T-helper 2 cell treated with Interferon-gamma antibody and Interleukin-4, amounts not matched to agents 5 μg/mL and 100 μg/mL, for 36 hours (primary cell): ENCODE results near the gene LHPP.

Experiments used
- DNase-seq: peaks from one replicate; pipeline ENCODE4 v3.0.0; 2021; ENCODE audit warnings: low spot score
- H3K27ac Mint-ChIP-seq: one replicate; pipeline ENCODE4 v1.8.0; 2021; ENCODE audit warnings: mild to moderate bottlenecking, mixed read lengths
- H3K27me3 Mint-ChIP-seq: one replicate; pipeline ENCODE4 v1.8.0; 2021; ENCODE audit warnings: low read depth, mixed read lengths
- H3K36me3 Mint-ChIP-seq: one replicate; pipeline ENCODE4 v1.8.0; 2021; ENCODE audit warnings: low read depth, mixed read lengths
- H3K4me1 Mint-ChIP-seq: one replicate; pipeline ENCODE4 v1.8.0; 2021; ENCODE audit warnings: low read depth, mixed read lengths
- H3K4me3 Mint-ChIP-seq: one replicate; pipeline ENCODE4 v1.8.0; 2022; ENCODE audit warnings: mild to moderate bottlenecking, moderate library complexity, mixed read lengths
- H3K9me3 Mint-ChIP-seq: one replicate; pipeline ENCODE4 v1.8.0; 2021; ENCODE audit warnings: mixed read lengths

LHPP gene

GRCh38 chr10:124470544-124471434, 9.2 kb downstream of the LHPP start:
- no peak for DNase-seq
- no peak overlapping the region for H3K27ac Mint-ChIP-seq

GRCh38 chr10:124472071-124472470, 10.4 kb downstream of the LHPP start:
- Mint-ChIP-seq H3K36me3 (no peaks in the 10 kb centered on the region), H3K27ac (no peak overlapping the region), H3K9me3 (no peaks in the 10 kb centered on the region), H3K4me3 (no peak overlapping the region), H3K4me1 (no peaks in the 10 kb centered on the region), H3K27me3 (no peaks in the 10 kb centered on the region)
- no peak for DNase-seq

More at GRCh38 chr10:124470544-124471434, 9.2 kb downstream of the LHPP start:
- H3K27me3 Mint-ChIP-seq: no peaks in the 10 kb centered on the region
- H3K36me3 Mint-ChIP-seq: no peaks in the 10 kb centered on the region
- no peak overlapping the region for H3K4me3 Mint-ChIP-seq
- H3K4me1 Mint-ChIP-seq: peaks cover 2% of the 10 kb centered on the region
- H3K9me3 Mint-ChIP-seq: no peaks in the 10 kb centered on the region

- H3K4me1 Mint-ChIP-seq: no peaks in the 10 kb centered on the region
- no peak overlapping the region for H3K27ac Mint-ChIP-seq
- no peak for DNase-seq
- H3K36me3 Mint-ChIP-seq: no peaks in the 10 kb centered on the region
- H3K9me3 Mint-ChIP-seq: no peaks in the 10 kb centered on the region
- H3K4me3 Mint-ChIP-seq: no peak overlapping the region
- H3K27me3 Mint-ChIP-seq: no peaks in the 10 kb centered on the region
These were observed 11.4 kb downstream of the LHPP start for GRCh38 chr10:124473070-124473469.

GRCh38 chr10:124474514-124475070, 13.0 kb downstream of the LHPP start:
- Mint-ChIP-seq H3K4me1 (no peaks in the 10 kb centered on the region), H3K27me3 (no peaks in the 10 kb centered on the region), H3K36me3 (no peaks in the 10 kb centered on the region), H3K4me3 (no peak overlapping the region), H3K27ac (no peak overlapping the region), H3K9me3 (no peaks in the 10 kb centered on the region)
- no peak for DNase-seq

GRCh38 chr10:124476043-124476725, 14.6 kb downstream of the LHPP start:
- no peak overlapping the region for H3K27ac Mint-ChIP-seq
- H3K36me3 Mint-ChIP-seq: no peaks in the 10 kb centered on the region
- H3K4me3 Mint-ChIP-seq: no peak overlapping the region
- DNase-seq: no peak
- H3K9me3 Mint-ChIP-seq: no peaks in the 10 kb centered on the region
- no peaks in the 10 kb centered on the region for H3K4me1 Mint-ChIP-seq
- H3K27me3 Mint-ChIP-seq: no peaks in the 10 kb centered on the region

GRCh38 chr10:124477614-124478363, 16.2 kb downstream of the LHPP start:
- no peak overlapping the region for H3K4me3 Mint-ChIP-seq
- no peak overlapping the region for H3K27ac Mint-ChIP-seq
- H3K9me3 Mint-ChIP-seq: no peaks in the 10 kb centered on the region
- H3K36me3 Mint-ChIP-seq: no peaks in the 10 kb centered on the region
- no peaks in the 10 kb centered on the region for H3K27me3 Mint-ChIP-seq
- DNase-seq: no peak
- no peaks in the 10 kb centered on the region for H3K4me1 Mint-ChIP-seq

- H3K4me1 Mint-ChIP-seq: no peaks in the 10 kb centered on the region
- H3K27ac Mint-ChIP-seq: no peak overlapping the region
- no peaks in the 10 kb centered on the region for H3K9me3 Mint-ChIP-seq
- no peak for DNase-seq
- H3K4me3 Mint-ChIP-seq: no peak overlapping the region
- no peaks in the 10 kb centered on the region for H3K36me3 Mint-ChIP-seq
- no peaks in the 10 kb centered on the region for H3K27me3 Mint-ChIP-seq
These were observed 16.9 kb downstream of the LHPP start for GRCh38 chr10:124478515-124478914.

GRCh38 chr10:124480860-124481259, 19.2 kb downstream of the LHPP start:
- Mint-ChIP-seq H3K9me3 (no peaks in the 10 kb centered on the region), H3K36me3 (no peaks in the 10 kb centered on the region), H3K4me1 (no peaks in the 10 kb centered on the region), H3K27me3 (no peaks in the 10 kb centered on the region), H3K4me3 (no peak overlapping the region), H3K27ac (no peak overlapping the region)
- DNase-seq: no peak

GRCh38 chr10:124481717-124482116, 20.1 kb downstream of the LHPP start:
- Mint-ChIP-seq H3K9me3 (peaks cover 5% of the 10 kb centered on the region), H3K4me1 (no peaks in the 10 kb centered on the region), H3K27me3 (no peaks in the 10 kb centered on the region), H3K4me3 (no peak overlapping the region), H3K27ac (no peak overlapping the region), H3K36me3 (no peaks in the 10 kb centered on the region)
- no peak for DNase-seq

GRCh38 chr10:124482236-124482800, 20.7 kb downstream of the LHPP start:
- Mint-ChIP-seq H3K4me3 (no peak overlapping the region), H3K27ac (no peak overlapping the region), H3K4me1 (no peaks in the 10 kb centered on the region), H3K27me3 (no peaks in the 10 kb centered on the region), H3K36me3 (no peaks in the 10 kb centered on the region), H3K9me3 (peaks cover 11% of the 10 kb centered on the region)
- no peak for DNase-seq

GRCh38 chr10:124482876-124483275, 21.3 kb downstream of the LHPP start:
- Mint-ChIP-seq H3K27ac (no peak overlapping the region), H3K4me3 (no peak overlapping the region), H3K36me3 (no peaks in the 10 kb centered on the region)

GRCh38 chr10:124484031-124484430, 22.4 kb downstream of the LHPP start:
- H3K4me1 Mint-ChIP-seq: no peaks in the 10 kb centered on the region
- peaks cover 14% of the 10 kb centered on the region for H3K9me3 Mint-ChIP-seq
- DNase-seq: no peak
- H3K4me3 Mint-ChIP-seq: no peak overlapping the region
- no peak overlapping the region for H3K27ac Mint-ChIP-seq
- no peaks in the 10 kb centered on the region for H3K27me3 Mint-ChIP-seq
- H3K36me3 Mint-ChIP-seq: no peaks in the 10 kb centered on the region

More at GRCh38 chr10:124482876-124483275, 21.3 kb downstream of the LHPP start:
- Mint-ChIP-seq H3K27me3 (no peaks in the 10 kb centered on the region), H3K9me3 (peaks cover 14% of the 10 kb centered on the region), H3K4me1 (no peaks in the 10 kb centered on the region)
- no peak for DNase-seq

GRCh38 chr10:124484661-124485060, 23.0 kb downstream of the LHPP start:
- Mint-ChIP-seq H3K4me3 (no peak overlapping the region), H3K27ac (no peak overlapping the region), H3K36me3 (no peaks in the 10 kb centered on the region), H3K9me3 (peaks cover 14% of the 10 kb centered on the region), H3K4me1 (no peaks in the 10 kb centered on the region), H3K27me3 (no peaks in the 10 kb centered on the region)
- no peak for DNase-seq
